Left ventricle myocardium inferior (tissue), 1 donor: ENCODE results near the gene RFC3. TPM values are rescaled to one million over a fixed set of nuclear protein-coding genes. Genes with fewer than 3 reads are reported as not detected.

Source experiments
- DNase-seq: peaks from one replicate; pipeline ENCODE4 v3.0.0-alpha.2; 2020
- H3K27ac ChIP-seq: fragments of 200-600 bp; replicated peaks from 2 replicates; pipeline ENCODE4 v1.8.0; 2021
- H3K27me3 ChIP-seq: fragments of 200-600 bp; 2 replicates; pipeline ENCODE4 v1.8.0; 2021; ENCODE audit warnings: low read depth
- H3K36me3 ChIP-seq: fragments of 200-600 bp; 2 replicates; pipeline ENCODE4 v1.8.0; 2021
- H3K4me1 ChIP-seq: fragments of 200-600 bp; 2 replicates; pipeline ENCODE4 v1.8.0; 2021
- H3K4me3 ChIP-seq: fragments of 200-600 bp; 2 replicates; pipeline ENCODE4 v1.8.0; 2021; ENCODE audit warnings: mild to moderate bottlenecking, moderate library complexity
- H3K9me3 ChIP-seq: fragments of 200-600 bp; replicated peaks from 2 replicates; pipeline ENCODE4 v1.8.0; 2021
- CTCF ChIP-seq: fragments of 200-600 bp; IDR thresholded peaks from 2 replicates; pipeline ENCODE4 v1.8.0; 2021; ENCODE audit warnings: antibody characterized with exemption, mild to moderate bottlenecking, borderline replicate concordance
- intact Hi-C: fragments of 100-400 bp; cut with micrococcal nuclease; formaldehyde crosslinking; loops from one replicate; pipeline ENCODE4 v1.11.0; 2022
- total RNA-seq: library from RNA; stranded (reverse); fragmentation: NEBNext Ultra II Directional; extraction: Animal tissue kit (Norgen Biotek cat#: 25700); gene quantifications from one replicate; pipeline ENCODE4 v1.2.1, GENCODE V29; 2021
- donor health status: DM: no; HTN: yes; CAD: no; lungs with severe emphysema.

Gene RFC3
- total RNA-seq, 1 donor from 2014 or later: 4.2 TPM

- Histone ChIP-seq H3K9me3 (no peaks in the 10 kb centered on the region), H3K27me3 (no peaks in the 10 kb centered on the region), H3K4me3 (no peak overlapping the region), H3K4me1 (peaks cover 4% of the 10 kb centered on the region), H3K27ac (no peak overlapping the region), H3K36me3 (peaks cover 48% of the 10 kb centered on the region)
- no peak for TF ChIP-seq CTCF
- no peak for DNase-seq
- intact Hi-C loops: no loop called here
Observed at GRCh38 chr13:33828431-33829129, 10.6 kb downstream of the RFC3 start.

GRCh38 chr13:33832872-33833271, 14.9 kb downstream of the RFC3 start:
- no peak for TF ChIP-seq CTCF

GRCh38 chr13:33838647-33839046, 20.7 kb downstream of the RFC3 start:
- Histone ChIP-seq H3K27ac (peak overlapping the region; percentile 19), H3K4me3 (no peak overlapping the region), H3K36me3 (peaks cover 24% of the 10 kb centered on the region), H3K9me3 (no peaks in the 10 kb centered on the region), H3K27me3 (no peaks in the 10 kb centered on the region), H3K4me1 (peaks cover 9% of the 10 kb centered on the region)
- no peak for DNase-seq
- intact Hi-C loops: no loop called here
- TF ChIP-seq CTCF: no peak

More at GRCh38 chr13:33832872-33833271, 14.9 kb downstream of the RFC3 start:
- no peaks in the 10 kb centered on the region for H3K27me3 ChIP-seq
- no peak overlapping the region for H3K4me3 ChIP-seq
- intact Hi-C loops: no loop called here
- no peak for DNase-seq
- peak overlapping the region; percentile 69 for H3K27ac ChIP-seq
- no peaks in the 10 kb centered on the region for H3K9me3 ChIP-seq
- peaks cover 55% of the 10 kb centered on the region for H3K36me3 ChIP-seq
- H3K4me1 ChIP-seq: peaks cover 14% of the 10 kb centered on the region

GRCh38 chr13:33840402-33840801, 22.5 kb downstream of the RFC3 start:
- no peak for TF ChIP-seq CTCF
- no peaks in the 10 kb centered on the region for H3K27me3 ChIP-seq
- H3K9me3 ChIP-seq: no peaks in the 10 kb centered on the region
- peaks cover 3% of the 10 kb centered on the region for H3K4me1 ChIP-seq
- no peak for DNase-seq
- no peak overlapping the region for H3K4me3 ChIP-seq
- H3K27ac ChIP-seq: no peak overlapping the region
- intact Hi-C loops: no loop called here
- peaks cover 20% of the 10 kb centered on the region for H3K36me3 ChIP-seq

- Histone ChIP-seq H3K4me3 (no peak overlapping the region), H3K36me3 (peaks cover 5% of the 10 kb centered on the region), H3K27ac (no peak overlapping the region), H3K27me3 (no peaks in the 10 kb centered on the region), H3K4me1 (no peaks in the 10 kb centered on the region), H3K9me3 (no peaks in the 10 kb centered on the region)
- intact Hi-C loops: no loop called here
- no peak for DNase-seq
- no peak for TF ChIP-seq CTCF
Observed at GRCh38 chr13:33842207-33842606, 24.3 kb downstream of the RFC3 start.
